Dendritic cell treated with granulocyte-macrophage colony-stimulating factor and Interleukin-4, amounts not matched to agents 40 ng/mL and 50 ng/mL, for 4 days (primary cell): ENCODE results near the gene INIP.
"Not testable (repeated sequence)": the region's sequence is repeated elsewhere in the genome, so short reads cannot be mapped to it uniquely, and the experiment has no call there.

Experiments
- H3K27ac Mint-ChIP-seq: one replicate; pipeline ENCODE4 v1.8.0; 2022; ENCODE audit warnings: mild to moderate bottlenecking, mixed read lengths
- H3K27me3 Mint-ChIP-seq: one replicate; pipeline ENCODE4 v1.8.0; 2022; ENCODE audit warnings: mild to moderate bottlenecking, mixed read lengths
- H3K36me3 Mint-ChIP-seq: one replicate; pipeline ENCODE4 v1.8.0; 2022; ENCODE audit warnings: low read depth, mixed read lengths
- H3K4me1 Mint-ChIP-seq: one replicate; pipeline ENCODE4 v1.8.0; 2022; ENCODE audit warnings: low read depth, mixed read lengths
- H3K4me3 Mint-ChIP-seq: one replicate; pipeline ENCODE4 v1.8.0; 2022; ENCODE audit warnings: mild to moderate bottlenecking, moderate library complexity, mixed read lengths
- H3K9me3 Mint-ChIP-seq: one replicate; pipeline ENCODE4 v1.8.0; 2022; ENCODE audit warnings: mixed read lengths
- intact Hi-C: fragments of 100-400 bp; cut with micrococcal nuclease; formaldehyde crosslinking; loops from one replicate; pipeline ENCODE4 v1.15.0; 2022

Gene INIP

GRCh38 chr9:112677040-112677439 is 40.9 kb downstream of the INIP start:
- Mint-ChIP-seq H3K9me3 (peaks cover 30% of the 10 kb centered on the region), H3K4me3 (no peak overlapping the region), H3K27me3 (no peaks in the 10 kb centered on the region), H3K27ac (no peak overlapping the region), H3K36me3 (no peaks in the 10 kb centered on the region), H3K4me1 (peaks cover 6% of the 10 kb centered on the region)
- intact Hi-C loops = no loop called here

DNA sequence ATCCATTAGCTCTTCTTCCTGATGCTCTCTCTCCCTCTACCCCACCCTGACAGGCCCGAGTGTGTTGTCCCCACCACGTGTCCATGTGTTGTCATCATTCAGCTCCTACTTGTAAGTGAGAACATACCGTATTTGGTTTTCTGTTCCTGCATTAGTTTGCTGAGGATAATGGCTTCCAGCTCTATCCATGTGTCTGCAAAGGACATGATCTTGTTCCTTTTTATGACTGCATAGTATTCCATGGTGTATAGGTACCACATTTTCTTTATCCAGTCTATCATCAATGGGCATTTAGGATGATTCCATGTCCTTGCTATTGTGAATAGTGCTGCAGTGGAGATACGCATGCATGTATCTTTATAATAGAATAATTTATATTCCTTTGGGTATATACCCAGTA is 44.7 kb downstream of the INIP start:
- H3K9me3 Mint-ChIP-seq = peaks cover 17% of the 10 kb centered on the region
- H3K27ac Mint-ChIP-seq, H3K36me3 Mint-ChIP-seq, H3K4me3 Mint-ChIP-seq, intact Hi-C loops, H3K27me3 Mint-ChIP-seq, H3K4me1 Mint-ChIP-seq: not testable (repeated sequence)

- H3K27me3 Mint-ChIP-seq = no peaks in the 10 kb centered on the region
- intact Hi-C loops = no loop called here
- H3K4me3 Mint-ChIP-seq = no peak overlapping the region
- no peak overlapping the region for H3K27ac Mint-ChIP-seq
- H3K36me3 Mint-ChIP-seq = no peaks in the 10 kb centered on the region
- no peaks in the 10 kb centered on the region for H3K9me3 Mint-ChIP-seq
- peaks cover 6% of the 10 kb centered on the region for H3K4me1 Mint-ChIP-seq
Observed at GRCh38 chr9:112670991-112671625, 46.8 kb downstream of the INIP start.

GRCh38 chr9:112669326-112669725 is 48.6 kb downstream of the INIP start:
- no peaks in the 10 kb centered on the region for H3K9me3 Mint-ChIP-seq
- H3K4me3 Mint-ChIP-seq = no peak overlapping the region
- H3K4me1 Mint-ChIP-seq = no peaks in the 10 kb centered on the region
- no peaks in the 10 kb centered on the region for H3K27me3 Mint-ChIP-seq
- H3K36me3 Mint-ChIP-seq = no peaks in the 10 kb centered on the region
- intact Hi-C loops = loop anchor here (5.0 kb wide), 1 partner anchor 227 kb away; no protein-coding TSS in a partner anchor
- no peak overlapping the region for H3K27ac Mint-ChIP-seq

- Mint-ChIP-seq H3K4me3 (no peak overlapping the region), H3K27me3 (no peaks in the 10 kb centered on the region), H3K4me1 (no peaks in the 10 kb centered on the region), H3K27ac (no peak overlapping the region), H3K9me3 (no peaks in the 10 kb centered on the region), H3K36me3 (no peaks in the 10 kb centered on the region)
- intact Hi-C loops = loop anchor here (5.0 kb wide), 1 partner anchor 223 kb away; no protein-coding TSS in a partner anchor
Observed at GRCh38 chr9:112665347-112665746, 52.6 kb downstream of the INIP start.

DNA sequence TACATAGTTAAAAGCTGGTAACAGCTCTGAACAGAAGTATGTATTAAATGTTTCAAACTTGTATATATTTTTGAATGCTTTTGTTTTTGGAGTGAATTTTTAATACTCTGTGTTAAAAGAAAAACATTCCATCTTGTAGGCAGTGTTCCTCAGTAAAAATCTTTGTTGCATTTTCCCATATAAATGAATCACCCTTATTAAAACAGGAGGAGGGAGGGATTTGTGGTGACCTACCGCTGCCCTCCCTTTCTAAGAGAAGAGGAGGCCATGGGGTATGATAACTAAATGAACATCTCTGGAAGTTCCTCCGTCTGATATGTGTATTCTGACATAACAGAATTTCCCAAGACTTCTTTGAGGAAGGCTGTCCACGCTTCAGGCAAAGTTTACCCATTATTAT is 53.4 kb downstream of the INIP start:
- Mint-ChIP-seq H3K27ac (no peak overlapping the region), H3K9me3 (no peaks in the 10 kb centered on the region), H3K4me3 (no peak overlapping the region), H3K36me3 (peaks cover 2% of the 10 kb centered on the region), H3K27me3 (no peaks in the 10 kb centered on the region), H3K4me1 (no peaks in the 10 kb centered on the region)
- intact Hi-C loops = no loop called here

DNA sequence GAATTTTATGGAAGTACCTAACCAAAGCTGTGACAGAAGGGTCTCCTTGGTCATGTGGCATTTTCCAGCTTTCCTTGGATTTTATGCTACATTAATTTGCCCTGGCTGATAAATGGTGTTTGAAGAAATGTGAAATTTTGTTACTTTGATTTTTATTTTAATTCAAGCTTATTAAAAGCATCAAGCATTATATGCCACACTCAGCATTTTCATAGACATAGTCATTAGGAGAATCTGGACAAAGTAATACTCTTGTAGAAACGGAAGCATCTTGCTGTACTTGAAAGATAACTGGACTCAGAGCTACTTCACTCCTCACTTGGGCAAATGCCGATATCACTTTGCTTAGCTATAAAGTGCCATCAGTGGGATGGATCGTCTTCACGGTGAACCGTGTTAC is 54.2 kb downstream of the INIP start:
- no peaks in the 10 kb centered on the region for H3K9me3 Mint-ChIP-seq
- H3K4me1 Mint-ChIP-seq = no peaks in the 10 kb centered on the region
- H3K36me3 Mint-ChIP-seq = peaks cover 8% of the 10 kb centered on the region
- H3K27ac Mint-ChIP-seq = no peak overlapping the region
- no peaks in the 10 kb centered on the region for H3K27me3 Mint-ChIP-seq
- no peak overlapping the region for H3K4me3 Mint-ChIP-seq
- intact Hi-C loops = no loop called here

GRCh38 chr9:112659906-112660305 is 58.0 kb downstream of the INIP start:
- intact Hi-C loops = no loop called here
- no peak overlapping the region for H3K4me3 Mint-ChIP-seq
- H3K36me3 Mint-ChIP-seq = peaks cover 8% of the 10 kb centered on the region

DNA sequence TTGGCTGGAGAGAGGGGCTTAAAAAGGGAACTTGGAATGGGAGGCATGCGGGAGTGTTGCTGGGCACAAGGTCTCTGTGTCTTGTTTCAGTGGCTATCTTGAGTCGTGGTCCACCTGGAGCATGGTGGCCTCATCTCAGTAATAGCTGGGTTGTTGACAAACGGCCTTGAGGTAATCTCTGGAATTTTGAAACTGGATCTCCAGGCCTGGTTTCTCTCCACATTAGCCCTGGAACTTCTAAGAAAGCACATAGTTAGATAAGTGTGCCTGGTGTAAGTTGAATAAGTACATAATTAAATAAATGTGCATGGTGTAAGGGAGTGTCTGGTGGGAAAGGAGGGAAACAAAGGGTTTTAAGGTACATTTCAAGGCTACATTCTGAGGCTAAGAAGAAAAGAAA is 62.2 kb downstream of the INIP start:
- H3K27ac Mint-ChIP-seq = no peak overlapping the region
- H3K4me3 Mint-ChIP-seq = no peak overlapping the region
- H3K9me3 Mint-ChIP-seq = peaks cover 2% of the 10 kb centered on the region
- H3K4me1 Mint-ChIP-seq = peaks cover 4% of the 10 kb centered on the region
- peaks cover 8% of the 10 kb centered on the region for H3K36me3 Mint-ChIP-seq
- intact Hi-C loops = no loop called here
- H3K27me3 Mint-ChIP-seq = no peaks in the 10 kb centered on the region

More at GRCh38 chr9:112659906-112660305, 58.0 kb downstream of the INIP start:
- Mint-ChIP-seq H3K9me3 (no peaks in the 10 kb centered on the region), H3K27me3 (no peaks in the 10 kb centered on the region), H3K4me1 (peaks cover 4% of the 10 kb centered on the region), H3K27ac (no peak overlapping the region)

- intact Hi-C loops = no loop called here
- peaks cover 4% of the 10 kb centered on the region for H3K4me1 Mint-ChIP-seq
- no peak overlapping the region for H3K27ac Mint-ChIP-seq
- peaks cover 8% of the 10 kb centered on the region for H3K36me3 Mint-ChIP-seq
- no peak overlapping the region for H3K4me3 Mint-ChIP-seq
- no peaks in the 10 kb centered on the region for H3K27me3 Mint-ChIP-seq
- peaks cover 16% of the 10 kb centered on the region for H3K9me3 Mint-ChIP-seq
Observed at GRCh38 chr9:112654282-112654681, 63.6 kb downstream of the INIP start.

- Mint-ChIP-seq H3K27me3 (no peaks in the 10 kb centered on the region), H3K9me3 (peaks cover 52% of the 10 kb centered on the region), H3K27ac (no peak overlapping the region), H3K36me3 (peaks cover 34% of the 10 kb centered on the region), H3K4me3 (no peak overlapping the region), H3K4me1 (no peaks in the 10 kb centered on the region)
- intact Hi-C loops = no loop called here
Observed at GRCh38 chr9:112648624-112649023, 69.3 kb downstream of the INIP start.

GRCh38 chr9:112647596-112647995 is 70.3 kb downstream of the INIP start:
- intact Hi-C loops = no loop called here
- Mint-ChIP-seq H3K27ac (no peak overlapping the region), H3K27me3 (no peaks in the 10 kb centered on the region), H3K4me3 (no peak overlapping the region), H3K9me3 (peaks cover 57% of the 10 kb centered on the region), H3K36me3 (peaks cover 34% of the 10 kb centered on the region), H3K4me1 (no peaks in the 10 kb centered on the region)

DNA sequence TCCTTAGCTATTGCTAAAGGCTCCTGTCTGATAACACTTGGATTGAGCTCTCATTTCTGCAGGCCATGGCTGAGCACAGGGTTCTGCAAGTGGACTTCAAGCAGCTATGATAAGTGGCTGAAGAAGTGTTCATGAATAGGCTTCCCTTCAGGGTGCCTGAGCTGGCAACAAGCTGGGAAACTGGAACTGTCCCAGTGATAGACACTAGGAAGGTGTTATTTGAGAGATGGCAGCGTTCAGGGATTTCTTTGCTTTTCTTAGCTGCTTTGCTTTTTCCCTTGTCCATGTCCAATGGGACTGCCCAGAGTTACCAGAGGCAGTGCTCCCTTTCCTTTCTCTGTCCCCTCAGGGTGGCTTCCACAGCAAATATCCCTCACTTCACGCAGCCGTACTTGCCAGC is 75.8 kb downstream of the INIP start:
- H3K4me1 Mint-ChIP-seq = no peaks in the 10 kb centered on the region

GRCh38 chr9:112640311-112640710 is 77.6 kb downstream of the INIP start:
- no peaks in the 10 kb centered on the region for H3K4me1 Mint-ChIP-seq
- no peak overlapping the region for H3K4me3 Mint-ChIP-seq
- H3K36me3 Mint-ChIP-seq = peaks cover 9% of the 10 kb centered on the region
- peaks cover 29% of the 10 kb centered on the region for H3K9me3 Mint-ChIP-seq
- no peaks in the 10 kb centered on the region for H3K27me3 Mint-ChIP-seq
- intact Hi-C loops = no loop called here
- H3K27ac Mint-ChIP-seq = no peak overlapping the region

More for the DNA sequence above, 75.8 kb downstream of the INIP start:
- intact Hi-C loops = no loop called here
- Mint-ChIP-seq H3K27me3 (no peaks in the 10 kb centered on the region), H3K9me3 (peaks cover 39% of the 10 kb centered on the region), H3K4me3 (no peak overlapping the region), H3K27ac (no peak overlapping the region), H3K36me3 (peaks cover 21% of the 10 kb centered on the region)
